ENCODE results near the gene KLF7.

DNA sequence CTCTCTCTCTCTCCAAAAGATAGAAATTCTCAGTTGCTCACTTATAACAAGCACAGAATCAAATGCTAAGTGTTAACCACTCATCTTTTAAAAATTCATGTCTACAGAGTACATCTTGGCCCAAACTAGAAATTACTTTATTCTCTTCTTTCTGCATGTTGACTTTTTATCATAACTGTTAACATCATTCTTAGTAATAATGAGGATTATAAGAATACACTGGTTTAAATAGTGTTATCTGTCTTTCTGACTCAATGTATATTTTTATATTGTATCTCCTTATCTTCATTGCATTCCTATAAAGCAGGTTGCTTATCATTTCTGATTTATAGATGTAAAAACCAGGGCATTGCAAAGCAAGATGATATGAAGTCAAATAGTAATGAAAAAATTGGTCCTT is 17.8 kb upstream of the KLF7 start:
- no peak for TF ChIP-seq CTCF (IDR thresholded peaks at IDR 0.05 in 2 of 3, conservative IDR thresholded peaks at IDR 0.05 in 1 of 3; ENCODE audit: insufficient read depth in 2 of 3, low read depth in 1 of 3, low read length in 3 of 3)
- TF ChIP-seq REST (IDR thresholded peaks at IDR 0.05; ENCODE audit: borderline replicate concordance), result no peak
- TF ChIP-seq REST (CRISPR knock-in tag; IDR thresholded peaks at IDR 0.05; ENCODE audit: low read depth), result no peak
- TF ChIP-seq, protein P1, sequence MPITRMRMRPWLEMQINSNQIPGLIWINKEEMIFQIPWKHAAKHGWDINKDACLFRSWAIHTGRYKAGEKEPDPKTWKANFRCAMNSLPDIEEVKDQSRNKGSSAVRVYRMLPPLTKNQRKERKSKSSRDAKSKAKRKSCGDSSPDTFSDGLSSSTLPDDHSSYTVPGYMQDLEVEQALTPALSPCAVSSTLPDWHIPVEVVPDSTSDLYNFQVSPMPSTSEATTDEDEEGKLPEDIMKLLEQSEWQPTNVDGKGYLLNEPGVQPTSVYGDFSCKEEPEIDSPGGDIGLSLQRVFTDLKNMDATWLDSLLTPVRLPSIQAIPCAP (CRISPR knock-in tag; IDR thresholded peaks at IDR 0.05; ENCODE audit: borderline replicate concordance), result no peak
- no peak for TF ChIP-seq JUND (IDR thresholded peaks at IDR 0.05; ENCODE audit: borderline replicate concordance, low read depth, low read length)
- TF ChIP-seq JUND (tag; IDR thresholded peaks at IDR 0.05; ENCODE audit: borderline replicate concordance, low read depth, low read length), result no peak
- TF ChIP-seq DACH1 (IDR thresholded peaks at IDR 0.05; ENCODE audit: partially characterized antibody), result no peak
- no peak for TF ChIP-seq YY1 (IDR thresholded peaks at IDR 0.05; ENCODE audit: borderline replicate concordance in 1 of 3, control insufficient read depth in 1 of 3, extremely low read depth in 1 of 3, insufficient read depth in 3 of 3, insufficient read length in 1 of 3, insufficient replicate concordance in 2 of 3, low read depth in 1 of 3, low read length in 2 of 3)
